HG03571 (cell line): ENCODE data around the gene PTRH1.
"Not testable (repeated sequence)": the region's sequence is repeated elsewhere in the genome, so short reads cannot be mapped to it uniquely, and the experiment has no call there.

Experiments used
- ATAC-seq: cut with Tn5 transposase; IDR thresholded peaks from one replicate; pipeline ENCODE4 v1.9.1; 2021; ENCODE audit not compliant: unreplicated experiment

The PTRH1 gene, protein sequence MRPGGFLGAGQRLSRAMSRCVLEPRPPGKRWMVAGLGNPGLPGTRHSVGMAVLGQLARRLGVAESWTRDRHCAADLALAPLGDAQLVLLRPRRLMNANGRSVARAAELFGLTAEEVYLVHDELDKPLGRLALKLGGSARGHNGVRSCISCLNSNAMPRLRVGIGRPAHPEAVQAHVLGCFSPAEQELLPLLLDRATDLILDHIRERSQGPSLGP

GRCh38 chr9:127715470-127716337 lies at the start of gene PTRH1, which contains the start of gene TTC16:
Gene PTRH1, minus strand, starts transcription at chr9:127715663. Its CDS starts 24 bp downstream, at chr9:127715639.
Gene TTC16, plus strand, starts transcription at chr9:127716079. Its CDS starts 67 bp downstream, at chr9:127716146.
- ATAC-seq, result peak; percentile 86

GRCh38 chr9:127763918-127764384 lies 48.5 kb upstream of the PTRH1 start:
- ATAC-seq, result no peak

DNA sequence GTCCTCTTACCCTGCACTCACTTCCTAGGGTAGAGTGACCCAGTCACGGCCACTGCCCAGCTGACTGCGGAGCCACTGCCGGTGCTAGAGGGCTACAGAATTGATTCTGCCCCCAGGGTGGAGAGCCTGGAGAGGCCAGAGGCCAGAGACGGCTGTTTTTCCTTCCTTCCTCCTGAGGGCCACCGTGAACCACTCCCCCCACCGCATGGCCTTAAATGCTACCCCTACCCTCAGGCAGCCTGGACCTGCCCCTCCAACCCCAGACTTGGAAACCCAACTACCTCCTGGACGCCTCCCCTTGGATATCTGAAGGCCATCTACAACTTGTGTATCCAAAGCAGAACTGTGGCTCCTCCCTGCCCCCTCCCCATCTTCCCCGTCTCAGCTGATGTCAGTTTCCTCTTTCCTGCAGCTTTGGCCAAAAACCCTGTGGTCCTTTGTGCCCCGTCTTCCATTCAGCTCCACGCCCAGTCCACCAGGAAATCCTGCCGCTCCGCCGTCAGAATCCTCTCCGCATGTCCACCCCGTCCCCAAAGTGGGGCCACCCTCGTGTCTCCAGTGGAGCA lies 46.7 kb upstream of the PTRH1 start:
- no peak for ATAC-seq

- no peak for ATAC-seq
Observed at GRCh38 chr9:127761491-127761956, 46.1 kb upstream of the PTRH1 start.

GRCh38 chr9:127761061-127761460 lies 45.6 kb upstream of the PTRH1 start:
- ATAC-seq, result no peak

- ATAC-seq, result no peak
Observed at GRCh38 chr9:127758843-127759242, 43.4 kb upstream of the PTRH1 start.

DNA sequence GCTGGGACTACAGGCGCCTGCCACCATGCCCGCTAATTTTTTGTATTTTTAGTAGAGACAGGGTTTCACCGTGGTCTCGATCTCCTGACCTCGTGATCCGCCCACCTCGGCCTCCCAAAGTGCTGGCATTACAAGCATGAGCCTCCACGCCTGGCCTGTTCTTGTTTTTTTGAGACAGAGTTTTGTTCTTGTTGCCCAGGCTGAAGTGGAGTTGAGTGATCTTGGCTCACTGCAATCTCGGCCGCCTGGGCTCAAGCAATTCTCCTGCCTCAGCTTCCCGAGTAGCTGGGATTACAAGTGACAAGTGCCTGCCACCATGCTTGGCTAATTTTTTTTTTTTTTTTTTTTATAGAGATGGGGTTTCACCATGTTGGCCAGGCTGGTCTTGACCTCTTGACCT lies 41.3 kb upstream of the PTRH1 start:
- not testable (repeated sequence) for ATAC-seq

DNA sequence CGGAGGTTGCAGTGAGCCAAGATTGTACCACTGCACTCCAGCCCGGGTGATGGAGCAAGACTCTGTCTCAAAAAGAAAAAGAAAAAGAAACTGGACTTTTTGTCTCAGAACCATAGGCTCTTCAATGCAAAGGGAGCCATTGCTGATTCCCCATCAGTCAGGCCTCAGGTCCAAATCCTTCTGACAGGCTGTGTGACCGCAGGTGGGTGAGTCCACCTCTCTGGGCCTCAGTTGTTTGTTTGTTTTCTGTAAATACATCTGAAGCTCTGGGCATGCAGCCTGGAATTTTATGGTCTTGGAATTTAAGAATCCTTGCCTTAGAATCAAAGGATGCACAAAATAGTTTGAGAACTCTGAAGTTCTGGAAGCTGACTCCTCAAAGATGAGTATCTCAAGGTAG lies 40.8 kb upstream of the PTRH1 start:
- no peak for ATAC-seq

DNA sequence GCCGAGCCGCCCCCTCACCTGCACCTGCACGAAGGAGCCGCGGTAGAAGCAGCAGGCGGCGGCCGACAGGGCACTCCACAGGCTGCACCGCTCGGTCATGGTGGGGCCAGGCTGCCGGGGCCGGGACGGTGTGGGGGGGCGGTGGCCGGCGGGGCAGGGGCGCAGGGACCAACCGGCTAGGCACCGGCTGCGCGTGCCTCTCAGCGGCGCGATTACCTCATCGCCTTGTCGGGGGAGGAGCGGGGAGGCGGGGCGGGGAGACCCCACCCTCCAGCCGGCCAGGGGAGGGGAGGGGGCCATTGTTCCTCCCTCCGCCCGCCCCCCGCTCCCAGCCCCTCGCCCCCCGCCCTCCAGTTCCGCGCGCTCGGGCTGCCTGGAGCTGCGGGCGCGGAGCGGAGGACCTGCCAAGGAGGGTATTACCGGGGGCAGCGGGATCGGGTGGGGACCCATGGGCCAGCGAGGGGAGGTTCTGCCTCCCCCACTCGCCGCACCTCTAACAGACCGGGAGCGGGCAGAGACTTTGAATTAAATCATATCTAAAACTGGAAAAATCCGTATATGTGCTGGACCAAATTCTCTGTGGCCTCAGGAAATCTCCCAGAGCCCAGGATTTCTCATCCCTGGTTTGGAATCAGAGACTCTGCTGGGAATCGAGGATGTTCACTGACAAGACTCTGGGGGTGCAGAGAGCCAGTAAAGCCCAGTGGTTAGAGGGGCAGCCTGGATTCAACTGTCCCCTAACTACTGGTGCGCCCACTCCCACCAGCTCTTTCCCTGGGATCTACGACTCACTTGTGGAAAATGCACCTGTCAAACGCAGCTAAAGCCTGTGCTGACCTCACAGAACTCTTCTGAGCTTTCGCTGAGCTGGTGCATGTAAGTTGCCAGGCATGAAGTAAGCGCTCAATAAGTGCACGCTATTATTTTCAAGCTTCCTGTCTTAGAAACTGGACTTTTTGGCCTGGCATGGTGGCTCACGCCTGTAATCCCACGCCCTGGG lies 39.9 kb upstream of the PTRH1 start:
- no peak for ATAC-seq

DNA sequence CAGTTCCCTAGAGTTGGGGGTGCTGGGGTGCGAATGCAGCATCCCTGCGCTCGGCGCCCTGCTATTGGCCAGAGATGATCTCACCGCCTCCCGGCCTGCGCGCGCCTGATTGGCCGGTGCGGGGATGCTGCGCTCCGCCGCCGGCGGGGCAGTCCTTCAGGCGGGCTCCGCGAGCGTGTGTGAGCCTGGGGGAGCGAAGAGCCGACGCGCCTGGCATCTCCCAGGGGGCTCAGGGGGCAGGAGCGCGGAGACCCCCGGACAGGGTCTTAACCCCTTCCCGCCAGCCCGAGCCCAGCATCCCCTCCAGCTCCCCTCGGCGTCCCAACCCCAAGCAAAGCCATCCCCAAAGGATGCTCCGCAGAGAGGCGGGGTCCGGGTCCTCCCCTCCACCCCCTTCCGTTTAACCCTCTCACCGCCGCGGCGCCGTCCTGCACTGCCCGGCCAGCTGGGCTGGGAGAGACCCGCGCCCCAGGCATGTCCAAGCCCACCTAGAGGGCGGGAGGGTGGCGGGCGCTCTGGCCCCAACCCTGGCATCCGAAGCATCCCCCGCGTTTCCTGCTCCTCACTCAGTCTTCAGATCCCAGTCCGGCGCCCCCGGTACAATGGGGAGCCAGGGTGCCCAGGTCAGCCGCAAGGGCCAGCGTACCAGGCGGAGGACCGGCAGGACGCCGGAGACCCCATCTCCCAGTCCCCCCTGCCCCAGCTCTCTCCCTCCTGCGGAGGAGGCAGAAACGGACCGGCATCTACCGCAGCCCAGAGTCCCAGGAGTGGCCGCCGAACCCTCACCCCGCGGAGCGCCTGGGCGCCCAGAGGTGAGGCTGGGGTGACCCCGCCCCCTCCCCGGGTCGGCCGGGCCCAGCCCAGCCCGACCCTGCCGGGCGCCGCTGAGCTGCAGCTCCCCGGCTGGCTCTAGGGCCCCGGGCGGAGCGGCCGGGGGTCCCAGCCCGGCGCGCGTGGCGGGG lies 38.9 kb upstream of the PTRH1 start:
- ATAC-seq, result no peak

DNA sequence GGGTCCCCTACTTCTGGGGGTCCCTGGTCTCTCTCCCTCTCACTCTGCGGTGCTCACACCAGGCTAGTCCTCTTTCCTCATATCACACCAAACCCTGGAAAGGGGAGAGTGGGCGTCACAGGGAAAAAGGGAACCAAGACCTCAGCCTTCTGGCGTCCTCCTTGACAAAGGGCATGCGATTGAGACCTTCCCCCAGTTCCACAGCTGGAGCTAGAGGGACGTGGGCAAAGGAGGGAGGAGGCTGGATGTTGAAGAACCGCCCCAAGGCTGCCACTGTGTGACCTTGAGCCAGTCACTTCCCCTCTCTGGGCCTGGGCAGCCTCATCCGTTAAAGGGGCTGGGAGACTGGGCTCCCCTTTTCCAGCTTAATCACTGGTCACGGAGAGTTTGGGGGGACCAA lies 38.2 kb upstream of the PTRH1 start:
- ATAC-seq, result no peak

DNA sequence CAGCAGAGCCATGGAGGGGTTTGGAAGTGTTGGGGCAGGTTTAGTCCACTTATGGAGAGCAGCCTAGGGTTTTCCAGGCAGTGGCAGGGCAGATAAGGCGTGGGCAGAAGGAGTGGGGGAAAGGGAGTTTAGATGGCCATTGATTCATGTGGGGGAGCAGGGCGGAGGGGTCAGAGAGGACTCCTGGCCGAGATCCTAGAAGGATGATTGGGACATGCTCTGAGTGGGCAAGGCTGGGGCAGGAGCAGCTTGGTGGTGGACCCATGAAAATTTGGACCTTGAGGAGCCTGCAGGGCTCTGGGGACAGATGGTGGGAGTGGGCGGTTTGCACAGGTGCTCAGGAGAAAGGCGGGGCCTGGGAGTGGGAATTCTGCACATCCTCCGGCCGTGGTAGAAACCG lies 37.7 kb upstream of the PTRH1 start:
- no peak for ATAC-seq

DNA sequence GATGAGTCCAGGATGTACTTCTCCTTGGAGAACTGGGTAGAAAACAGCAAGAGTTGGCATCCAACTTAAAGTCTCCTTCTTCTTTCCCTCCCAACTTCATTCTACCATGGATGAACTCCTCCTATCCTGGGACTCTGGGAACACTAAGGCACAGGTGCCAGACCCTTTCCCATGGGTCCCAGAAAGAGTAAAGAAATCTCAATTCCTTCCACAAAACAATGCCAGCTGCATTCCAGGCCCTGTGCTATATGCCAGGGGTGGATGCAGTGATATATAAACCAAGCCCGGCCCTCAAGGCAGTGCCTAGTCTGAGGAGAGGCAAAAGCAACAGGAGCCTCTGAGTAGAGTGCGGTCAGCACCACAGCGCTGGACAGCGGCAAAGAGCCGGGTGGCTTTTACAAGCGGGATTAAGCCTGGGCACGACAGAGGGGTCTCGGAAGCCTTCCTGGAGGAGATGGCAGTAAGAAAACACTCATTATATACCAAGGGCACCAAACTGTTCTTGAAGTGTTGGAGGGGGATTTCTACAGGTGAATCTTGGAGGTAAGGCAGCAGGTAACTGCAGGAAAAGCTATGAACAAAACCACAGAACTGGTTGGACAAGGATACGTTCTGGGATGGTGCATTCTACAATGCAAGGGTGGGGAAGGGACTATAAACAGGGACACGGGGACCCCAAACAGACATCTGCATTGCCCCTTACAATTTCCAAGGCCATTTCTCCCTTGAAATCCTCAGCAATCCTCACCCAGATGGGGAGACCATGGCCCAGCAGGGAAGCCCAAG lies 36.0 kb upstream of the PTRH1 start:
- ATAC-seq, result no peak

DNA sequence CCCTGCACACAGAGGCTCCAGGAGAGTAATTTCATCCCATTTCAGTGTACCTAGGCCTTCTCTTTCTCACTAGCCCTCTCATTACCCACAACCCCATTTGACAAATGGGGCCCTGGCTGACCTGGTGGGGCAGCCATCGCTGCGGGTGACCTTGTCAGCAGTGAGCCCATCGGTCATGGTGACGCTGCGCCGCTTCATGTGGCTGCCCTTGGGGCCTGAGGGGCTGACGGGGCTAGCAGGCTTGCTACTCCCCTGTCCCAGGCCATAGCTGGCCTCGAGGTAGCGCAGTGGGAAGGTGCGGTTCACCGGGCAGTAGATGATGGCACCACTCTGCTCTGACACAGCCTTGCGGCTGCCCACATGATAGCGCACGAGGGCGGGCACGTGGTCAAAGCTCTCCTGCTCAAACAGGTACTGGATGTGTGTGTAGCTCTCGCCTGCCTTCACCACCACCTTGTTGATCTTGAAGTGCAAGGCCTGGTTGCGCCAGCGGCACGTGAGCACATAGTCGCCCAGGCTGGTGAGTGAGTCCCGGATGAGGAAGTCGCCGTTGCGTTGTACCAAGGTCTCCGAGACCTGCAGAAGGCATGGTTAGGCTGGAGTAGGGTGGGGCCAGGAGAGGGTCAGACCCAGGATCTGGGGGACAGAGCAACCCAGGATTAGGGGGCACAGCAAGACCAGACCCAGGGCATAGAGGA lies 33.8 kb upstream of the PTRH1 start:
- no peak for ATAC-seq

- ATAC-seq, result no peak
Observed at GRCh38 chr9:127746959-127747569, 31.6 kb upstream of the PTRH1 start.

DNA sequence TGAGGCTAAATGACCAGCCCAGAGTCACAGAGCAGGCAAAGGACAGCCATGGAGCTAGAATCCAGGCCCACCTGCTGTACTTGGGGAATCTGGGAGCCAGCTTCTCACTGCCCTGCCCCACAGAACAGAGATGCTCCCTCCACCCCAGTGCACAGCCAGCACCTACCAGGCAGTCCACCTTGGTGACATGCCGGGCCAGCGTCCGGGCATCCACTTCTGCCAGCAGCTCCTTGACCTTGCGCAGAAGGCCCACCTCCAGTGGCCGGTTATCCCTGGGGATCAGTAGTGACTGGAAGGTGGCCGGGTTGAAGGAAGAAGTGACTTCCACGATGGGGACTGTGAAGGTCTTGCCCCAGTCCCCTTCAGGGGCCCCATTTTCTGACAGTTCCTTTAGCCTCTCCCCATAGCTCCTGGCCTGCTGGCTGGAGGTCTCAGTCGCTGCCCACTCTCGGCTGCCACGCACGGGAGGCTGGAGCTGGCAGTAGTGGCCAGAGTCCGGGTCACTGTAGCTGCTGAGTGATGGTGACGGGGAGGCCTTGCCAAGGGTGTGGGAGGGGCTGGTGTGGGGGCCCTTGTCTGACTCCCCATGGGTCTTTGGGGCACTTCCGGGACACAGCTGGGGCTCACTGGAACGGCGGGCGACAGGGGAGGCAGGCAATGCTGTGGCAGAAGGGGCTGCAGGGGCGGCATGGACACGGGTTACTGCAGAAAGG lies 29.1 kb upstream of the PTRH1 start:
- ATAC-seq, result no peak
